Kasumi-1 (cell line): ENCODE measurements around the gene TNFSF13.

Experiments
- DNase-seq, 2 experiments: peaks; one replicate each; lab custom pipeline; 2025; lab: John Stamatoyannopoulos, UW

TNFSF13 gene, protein sequence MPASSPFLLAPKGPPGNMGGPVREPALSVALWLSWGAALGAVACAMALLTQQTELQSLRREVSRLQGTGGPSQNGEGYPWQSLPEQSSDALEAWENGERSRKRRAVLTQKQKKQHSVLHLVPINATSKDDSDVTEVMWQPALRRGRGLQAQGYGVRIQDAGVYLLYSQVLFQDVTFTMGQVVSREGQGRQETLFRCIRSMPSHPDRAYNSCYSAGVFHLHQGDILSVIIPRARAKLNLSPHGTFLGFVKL

DNA sequence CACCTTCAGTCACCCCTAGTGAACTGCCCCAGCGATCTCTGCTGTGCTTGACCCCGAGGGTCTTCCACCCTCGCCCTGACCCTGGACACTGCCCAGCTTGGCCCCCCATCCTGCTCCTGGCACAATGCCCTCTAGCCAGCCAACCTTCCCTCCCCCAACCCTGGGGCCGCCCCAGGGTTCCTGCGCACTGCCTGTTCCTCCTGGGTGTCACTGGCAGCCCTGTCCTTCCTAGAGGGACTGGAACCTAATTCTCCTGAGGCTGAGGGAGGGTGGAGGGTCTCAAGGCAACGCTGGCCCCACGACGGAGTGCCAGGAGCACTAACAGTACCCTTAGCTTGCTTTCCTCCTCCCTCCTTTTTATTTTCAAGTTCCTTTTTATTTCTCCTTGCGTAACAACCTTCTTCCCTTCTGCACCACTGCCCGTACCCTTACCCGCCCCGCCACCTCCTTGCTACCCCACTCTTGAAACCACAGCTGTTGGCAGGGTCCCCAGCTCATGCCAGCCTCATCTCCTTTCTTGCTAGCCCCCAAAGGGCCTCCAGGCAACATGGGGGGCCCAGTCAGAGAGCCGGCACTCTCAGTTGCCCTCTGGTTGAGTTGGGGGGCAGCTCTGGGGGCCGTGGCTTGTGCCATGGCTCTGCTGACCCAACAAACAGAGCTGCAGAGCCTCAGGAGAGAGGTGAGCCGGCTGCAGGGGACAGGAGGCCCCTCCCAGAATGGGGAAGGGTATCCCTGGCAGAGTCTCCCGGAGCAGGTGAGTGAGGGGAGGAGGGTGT is at the start of gene TNFSF13:
TSS of gene TNFSF13 (plus strand) at position 207 of the 776 bp plus-strand sequence. CDS start at position 497, 290 bp downstream.
- DNase-seq = peak; percentile 55 to 61

DNA sequence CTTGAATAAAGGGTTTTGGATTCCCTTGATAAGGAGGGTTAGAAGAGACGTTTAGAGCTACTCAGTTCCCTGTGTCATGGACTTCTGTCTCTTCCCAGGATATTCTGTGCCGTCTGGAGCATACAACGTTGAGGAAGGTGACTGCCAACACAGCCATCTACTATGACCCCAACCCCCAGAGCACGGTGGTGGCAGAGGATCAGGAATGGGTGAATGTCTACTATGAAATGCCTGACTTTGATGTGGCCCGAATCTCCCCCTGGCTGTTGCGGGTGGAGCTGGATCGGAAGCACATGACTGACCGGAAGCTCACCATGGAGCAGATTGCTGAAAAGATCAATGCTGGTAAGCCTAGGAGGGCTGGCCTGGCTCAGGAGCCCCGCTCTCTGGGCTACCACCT is 49.7 kb upstream of the TNFSF13 start:
- no peak for DNase-seq

DNA sequence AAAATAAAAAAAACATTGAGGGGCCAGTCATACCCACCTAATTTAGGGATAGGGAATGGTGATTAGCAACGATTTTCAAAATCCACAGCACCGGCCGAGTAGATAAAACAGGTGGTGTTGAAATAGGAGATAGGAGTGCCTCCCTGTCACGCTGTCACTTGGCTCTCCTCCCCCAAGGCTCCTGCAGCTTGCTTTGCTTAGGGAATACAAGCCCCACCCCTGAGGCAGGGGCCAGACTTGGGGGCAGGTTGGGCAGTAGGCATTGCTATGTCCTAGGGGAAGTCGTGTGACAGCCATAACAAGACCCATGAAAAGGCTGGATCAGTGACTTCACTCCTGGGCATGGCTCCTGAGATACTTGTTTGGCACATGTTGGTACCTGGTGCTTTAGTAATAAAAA is 48.6 kb upstream of the TNFSF13 start:
- no peak for DNase-seq

DNA sequence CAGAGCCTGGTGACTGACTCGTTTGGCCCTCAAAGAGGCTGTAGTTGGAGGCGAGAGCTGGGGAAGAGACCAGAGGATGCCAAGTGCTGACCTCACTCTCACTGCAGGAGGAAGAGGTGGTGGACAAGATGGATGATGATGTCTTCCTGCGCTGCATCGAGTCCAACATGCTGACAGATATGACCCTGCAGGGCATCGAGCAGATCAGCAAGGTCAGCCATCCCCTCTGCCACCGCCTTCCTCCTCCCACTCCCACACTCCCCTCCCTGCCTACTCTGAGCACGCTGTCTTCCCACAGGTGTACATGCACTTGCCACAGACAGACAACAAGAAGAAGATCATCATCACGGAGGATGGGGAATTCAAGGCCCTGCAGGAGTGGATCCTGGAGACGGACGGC is 47.4 kb upstream of the TNFSF13 start:
- DNase-seq = no peak

DNA sequence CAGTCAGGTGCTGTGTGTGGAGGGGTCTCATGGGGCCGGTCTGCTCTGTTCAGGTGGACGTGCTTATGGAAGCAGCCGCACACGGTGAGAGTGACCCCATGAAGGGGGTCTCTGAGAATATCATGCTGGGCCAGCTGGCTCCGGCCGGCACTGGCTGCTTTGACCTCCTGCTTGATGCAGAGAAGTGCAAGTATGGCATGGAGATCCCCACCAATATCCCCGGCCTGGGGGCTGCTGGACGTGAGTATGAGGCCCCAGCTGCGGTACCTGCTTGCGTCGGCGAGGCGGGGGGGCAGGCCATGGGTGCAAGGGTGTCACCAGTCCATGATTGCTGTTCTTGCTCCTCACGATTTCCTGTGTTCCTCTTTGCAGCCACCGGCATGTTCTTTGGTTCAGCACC is 46.4 kb upstream of the TNFSF13 start:
- DNase-seq = no peak

DNA sequence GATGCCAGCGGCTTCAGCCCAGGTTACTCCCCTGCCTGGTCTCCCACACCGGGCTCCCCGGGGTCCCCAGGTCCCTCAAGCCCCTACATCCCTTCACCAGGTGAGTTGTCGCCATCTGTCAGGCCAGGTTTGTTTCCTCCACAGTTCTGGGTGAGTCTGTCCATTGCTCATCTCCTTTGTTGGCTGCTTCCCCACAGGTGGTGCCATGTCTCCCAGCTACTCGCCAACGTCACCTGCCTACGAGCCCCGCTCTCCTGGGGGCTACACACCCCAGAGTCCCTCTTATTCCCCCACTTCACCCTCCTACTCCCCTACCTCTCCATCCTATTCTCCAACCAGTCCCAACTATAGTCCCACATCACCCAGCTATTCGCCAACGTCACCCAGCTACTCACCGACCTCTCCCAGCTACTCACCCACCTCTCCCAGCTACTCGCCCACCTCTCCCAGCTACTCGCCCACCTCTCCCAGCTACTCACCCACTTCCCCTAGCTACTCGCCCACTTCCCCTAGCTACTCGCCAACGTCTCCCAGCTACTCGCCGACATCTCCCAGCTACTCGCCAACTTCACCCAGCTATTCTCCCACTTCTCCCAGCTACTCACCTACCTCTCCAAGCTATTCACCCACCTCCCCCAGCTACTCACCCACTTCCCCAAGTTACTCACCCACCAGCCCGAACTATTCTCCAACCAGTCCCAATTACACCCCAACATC is 45.6 kb upstream of the TNFSF13 start:
- no peak for DNase-seq

DNA sequence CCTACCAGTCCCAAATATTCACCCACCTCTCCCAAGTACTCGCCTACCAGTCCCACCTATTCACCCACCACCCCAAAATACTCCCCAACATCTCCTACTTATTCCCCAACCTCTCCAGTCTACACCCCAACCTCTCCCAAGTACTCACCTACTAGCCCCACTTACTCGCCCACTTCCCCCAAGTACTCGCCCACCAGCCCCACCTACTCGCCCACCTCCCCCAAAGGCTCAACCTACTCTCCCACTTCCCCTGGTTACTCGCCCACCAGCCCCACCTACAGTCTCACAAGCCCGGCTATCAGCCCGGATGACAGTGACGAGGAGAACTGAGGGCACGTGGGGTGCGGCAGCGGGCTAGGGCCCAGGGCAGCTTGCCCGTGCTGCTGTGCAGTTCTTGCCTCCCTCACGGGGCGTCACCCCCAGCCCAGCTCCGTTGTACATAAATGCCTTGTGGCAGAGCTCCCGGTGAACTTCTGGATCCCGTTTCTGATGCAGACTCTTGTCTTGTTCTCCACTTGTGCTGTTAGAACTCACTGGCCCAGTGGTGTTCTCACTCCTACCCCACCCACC is 44.6 kb upstream of the TNFSF13 start:
- DNase-seq = no peak

DNA sequence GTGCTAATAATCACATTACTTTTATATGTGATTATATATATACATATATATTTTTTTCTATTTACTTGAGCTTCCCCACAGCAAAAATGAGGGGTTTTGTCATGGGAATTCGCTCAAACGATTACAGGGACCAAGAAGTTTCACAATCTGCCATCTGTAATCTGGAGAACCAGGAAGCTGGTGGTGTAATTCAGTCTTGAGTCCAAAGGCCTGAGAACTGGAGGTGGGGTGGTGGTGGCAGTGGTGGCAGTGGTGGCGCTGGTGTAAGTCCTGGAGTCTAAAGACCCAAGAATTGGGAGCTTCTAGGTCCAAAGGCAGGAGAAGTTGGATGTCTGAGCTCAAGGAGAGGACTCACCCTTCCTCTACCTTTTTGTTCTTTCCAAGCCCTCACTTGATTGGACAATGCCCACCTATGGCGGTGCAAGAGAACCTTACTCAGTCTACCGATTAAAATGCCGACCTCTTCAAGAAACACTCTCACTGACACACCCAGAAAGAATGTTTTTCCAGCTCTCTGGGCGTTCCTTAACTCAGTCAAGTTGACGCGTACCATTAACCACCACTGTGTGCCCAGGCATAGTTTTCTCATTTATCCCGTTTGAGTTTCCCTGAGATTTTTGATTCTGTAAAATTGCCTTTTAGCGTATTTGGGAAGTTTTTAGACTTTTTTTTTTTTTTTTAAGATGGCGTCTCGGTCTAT is 42.5 kb upstream of the TNFSF13 start:
- DNase-seq = no peak

DNA sequence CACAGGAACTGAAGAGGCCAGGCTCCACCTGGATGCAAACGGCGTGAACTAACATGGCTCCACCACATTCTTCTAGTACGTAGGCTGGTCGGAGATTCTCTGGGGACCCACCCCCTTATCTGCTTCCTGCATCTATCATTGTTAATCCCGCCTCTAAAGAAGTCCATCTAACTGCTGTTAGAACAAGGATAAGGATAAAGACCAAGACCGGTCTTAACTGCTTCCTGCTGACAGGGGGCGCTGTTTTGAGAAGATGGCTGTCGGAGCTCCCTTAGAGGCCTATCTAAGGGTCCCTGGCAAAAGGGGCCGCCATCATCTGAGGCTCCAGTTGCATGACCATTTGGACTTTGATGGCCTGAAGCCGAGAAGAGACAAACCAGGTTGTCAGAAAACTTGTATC is 35.5 kb upstream of the TNFSF13 start:
- DNase-seq = peak in 1 of 2 experiments; percentile 2

DNA sequence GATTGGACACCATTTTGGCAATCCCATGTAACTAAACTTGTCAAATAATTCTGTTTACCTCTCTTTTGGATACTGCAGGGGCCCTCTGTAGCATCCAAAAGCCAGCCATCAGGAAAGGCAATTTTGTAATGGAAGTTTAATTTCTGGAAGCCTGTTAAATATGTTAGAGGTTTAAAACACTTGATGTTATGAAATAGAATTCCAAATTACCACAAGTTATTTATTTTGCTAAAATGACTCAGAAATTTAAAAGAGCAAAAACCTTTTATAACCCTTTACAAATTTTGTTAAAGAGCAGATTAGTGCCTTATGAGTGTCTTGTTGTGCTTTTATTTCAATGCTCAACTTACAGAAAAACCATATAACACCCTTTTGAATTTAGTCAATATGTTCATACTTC is 29.7 kb upstream of the TNFSF13 start:
- no peak for DNase-seq

DNA sequence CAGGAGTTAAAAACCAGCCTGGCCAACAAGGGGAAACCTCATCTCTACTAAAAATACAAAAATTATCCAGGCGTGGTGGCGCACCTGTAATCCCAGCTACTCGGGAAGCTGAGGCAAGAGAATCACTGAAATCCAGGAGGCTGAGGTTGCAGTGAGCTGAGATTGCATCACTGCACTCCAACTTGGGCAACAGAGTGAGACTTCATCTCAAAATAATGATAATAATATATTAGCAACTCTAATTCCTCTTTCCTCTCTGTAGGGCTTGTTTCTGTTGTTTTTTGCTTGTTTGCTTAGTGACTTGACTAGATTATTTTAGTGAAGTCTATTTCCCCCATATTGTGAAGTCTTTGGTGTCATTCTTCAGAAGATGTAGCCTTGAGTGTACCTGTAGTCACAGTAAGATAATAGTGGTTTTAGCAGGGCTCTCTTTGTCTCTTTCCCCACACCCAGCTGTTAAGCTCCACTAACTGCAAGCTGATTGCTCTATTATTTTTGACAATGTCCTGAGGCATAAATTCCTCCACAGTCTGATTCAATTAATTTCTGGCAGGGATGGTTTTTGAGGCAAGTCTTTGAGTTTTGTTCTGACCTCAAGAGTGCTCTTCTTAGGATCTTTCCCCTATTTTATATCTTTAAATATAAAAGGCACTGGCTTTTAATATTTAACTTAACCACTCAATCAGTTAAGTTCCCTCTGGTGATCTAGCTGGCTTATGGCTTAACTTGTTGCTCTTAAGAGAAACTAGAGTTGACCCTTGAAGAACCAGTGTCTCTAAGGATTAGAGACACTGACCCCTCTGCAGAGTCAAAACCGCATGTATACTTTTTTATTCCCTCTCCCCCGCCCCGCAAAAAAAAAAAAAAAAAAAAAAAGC is 28.3 kb upstream of the TNFSF13 start:
- no peak for DNase-seq

DNA sequence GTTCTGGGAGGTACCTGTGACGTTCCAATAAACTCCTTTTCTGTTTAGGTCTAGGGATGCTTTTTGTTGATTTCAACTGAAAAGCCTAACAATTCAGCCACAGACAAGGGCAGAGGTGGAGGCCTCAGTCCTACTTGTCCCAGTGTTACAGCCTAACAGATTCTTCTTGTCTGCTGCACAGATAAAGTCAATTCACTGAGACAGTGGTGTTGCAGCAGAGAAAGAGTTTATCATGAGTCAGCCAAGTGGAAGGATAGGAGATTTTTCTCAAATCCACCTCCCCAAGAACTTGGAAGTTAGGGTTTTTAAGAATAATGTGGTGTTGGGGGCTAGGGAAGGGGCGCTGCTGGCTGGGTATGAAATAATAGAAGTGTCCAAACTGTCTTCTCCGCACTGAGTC is 20.5 kb upstream of the TNFSF13 start:
- DNase-seq = no peak

DNA sequence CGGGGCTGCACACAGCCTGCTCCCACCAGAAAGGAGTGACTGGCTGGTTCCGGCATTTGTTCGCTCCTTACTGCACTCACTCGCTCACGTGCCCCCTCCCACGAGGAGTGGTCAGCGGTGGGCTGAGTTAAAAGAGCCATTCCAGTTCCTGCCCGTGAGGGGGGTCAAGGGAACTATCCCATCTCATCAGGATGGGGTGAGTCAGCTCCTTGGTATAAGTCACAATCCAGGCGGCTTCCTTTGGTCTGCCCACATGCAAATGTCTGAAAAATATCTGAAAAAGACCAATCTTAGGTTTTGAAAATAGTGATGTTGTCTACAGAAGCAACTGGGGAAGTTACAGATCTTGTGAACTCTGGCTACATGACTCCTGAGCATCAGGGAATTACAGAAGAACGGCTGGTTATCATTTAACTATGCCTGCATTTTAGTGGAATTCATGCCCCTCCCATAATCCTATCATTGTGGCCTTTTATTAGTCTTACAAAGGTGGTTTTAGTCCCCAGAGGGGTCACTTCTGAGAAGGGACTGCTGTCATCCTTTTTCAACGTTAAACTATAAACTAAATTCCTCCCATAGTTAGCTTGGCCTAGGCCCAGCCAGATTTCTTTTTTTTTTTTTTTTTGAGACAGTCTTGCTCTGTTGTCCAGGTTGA is 19.5 kb upstream of the TNFSF13 start:
- DNase-seq = no peak

DNA sequence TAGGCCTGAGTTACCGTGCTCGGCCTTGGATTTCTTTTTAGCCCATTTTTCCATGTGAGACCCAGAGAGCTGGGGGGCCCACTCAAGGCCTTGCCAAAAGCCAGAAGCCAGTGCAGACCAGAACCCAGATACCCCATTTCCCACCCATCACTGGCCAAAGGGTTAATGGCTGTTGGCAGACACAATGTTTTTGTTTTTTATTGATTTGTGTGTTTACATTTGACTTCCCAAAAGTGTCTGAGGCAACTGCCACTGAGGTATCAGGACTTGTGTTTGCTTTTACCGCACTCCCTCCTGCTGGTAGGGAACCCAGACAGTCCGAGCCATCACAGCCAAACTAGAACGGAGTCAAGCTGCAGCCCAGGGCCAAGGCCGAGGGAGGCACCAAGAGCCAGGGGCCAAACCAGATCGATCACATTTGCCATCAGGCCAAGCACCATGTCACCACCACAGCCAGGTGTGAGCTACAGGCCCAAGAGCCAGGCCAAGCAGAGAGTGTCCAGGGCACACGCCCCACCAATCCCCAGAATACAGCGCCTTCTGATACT is 17.4 kb upstream of the TNFSF13 start:
- no peak for DNase-seq

DNA sequence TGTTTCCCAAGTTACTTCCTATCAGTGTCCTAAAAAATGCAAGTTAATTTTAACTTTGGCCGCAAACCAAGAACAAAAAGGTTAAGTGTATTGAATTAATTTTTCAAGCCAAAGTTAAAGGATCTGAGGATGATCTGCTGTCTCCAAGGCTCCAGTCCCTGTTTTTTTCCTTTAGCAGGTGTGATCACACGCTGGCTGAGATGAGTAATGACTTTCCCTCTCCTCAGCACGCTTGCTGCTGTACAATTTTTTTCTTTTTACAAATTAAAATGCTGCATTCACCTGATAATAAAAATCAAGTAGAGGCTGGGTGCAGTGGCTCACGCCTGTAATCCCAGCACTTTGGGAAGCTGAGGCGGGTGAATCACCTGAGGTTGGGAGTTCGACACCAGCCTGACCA is 13.6 kb upstream of the TNFSF13 start:
- DNase-seq = no peak

DNA sequence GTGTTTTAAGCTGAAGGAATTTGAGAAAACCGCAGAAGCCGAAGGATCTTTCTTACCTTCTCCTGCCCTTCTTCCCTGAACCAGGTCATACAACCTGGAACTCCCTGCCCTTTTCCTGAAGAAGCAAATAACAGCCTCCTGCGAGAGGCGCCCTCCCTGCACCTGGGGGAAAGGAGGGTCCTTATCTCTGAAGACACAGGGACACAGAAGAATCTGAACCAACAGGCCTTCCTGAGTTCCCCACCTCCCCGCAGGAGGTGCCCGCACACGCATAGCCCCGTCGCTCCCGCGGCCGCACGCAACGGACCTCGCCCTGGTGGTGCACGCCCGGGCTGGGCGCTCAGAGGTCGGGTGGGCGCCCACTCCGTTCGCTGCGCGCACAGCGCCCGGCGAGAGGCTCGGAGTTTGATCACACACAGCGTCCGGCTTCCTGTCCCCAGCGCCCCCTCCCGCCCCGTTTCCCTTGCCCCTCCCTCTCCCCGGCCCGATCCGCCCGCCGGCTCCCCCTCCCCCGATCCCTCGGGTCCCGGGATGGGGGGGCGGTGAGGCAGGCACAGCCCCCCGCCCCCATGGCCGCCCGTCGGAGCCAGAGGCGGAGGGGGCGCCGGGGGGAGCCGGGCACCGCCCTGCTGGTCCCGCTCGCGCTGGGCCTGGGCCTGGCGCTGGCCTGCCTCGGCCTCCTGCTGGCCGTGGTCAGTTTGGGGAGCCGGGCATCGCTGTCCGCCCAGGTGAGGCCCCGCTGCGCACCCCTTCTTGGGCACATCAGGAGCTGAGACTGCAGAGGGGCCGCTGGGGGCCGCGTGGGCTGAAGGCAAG is 9.8 kb upstream of the TNFSF13 start, which contains the start of gene TNFSF12:
TSS of gene TNFSF12 (plus strand) at position 474 of the 816 bp plus-strand sequence. CDS start at position 570, 96 bp downstream.
- DNase-seq = no peak

DNA sequence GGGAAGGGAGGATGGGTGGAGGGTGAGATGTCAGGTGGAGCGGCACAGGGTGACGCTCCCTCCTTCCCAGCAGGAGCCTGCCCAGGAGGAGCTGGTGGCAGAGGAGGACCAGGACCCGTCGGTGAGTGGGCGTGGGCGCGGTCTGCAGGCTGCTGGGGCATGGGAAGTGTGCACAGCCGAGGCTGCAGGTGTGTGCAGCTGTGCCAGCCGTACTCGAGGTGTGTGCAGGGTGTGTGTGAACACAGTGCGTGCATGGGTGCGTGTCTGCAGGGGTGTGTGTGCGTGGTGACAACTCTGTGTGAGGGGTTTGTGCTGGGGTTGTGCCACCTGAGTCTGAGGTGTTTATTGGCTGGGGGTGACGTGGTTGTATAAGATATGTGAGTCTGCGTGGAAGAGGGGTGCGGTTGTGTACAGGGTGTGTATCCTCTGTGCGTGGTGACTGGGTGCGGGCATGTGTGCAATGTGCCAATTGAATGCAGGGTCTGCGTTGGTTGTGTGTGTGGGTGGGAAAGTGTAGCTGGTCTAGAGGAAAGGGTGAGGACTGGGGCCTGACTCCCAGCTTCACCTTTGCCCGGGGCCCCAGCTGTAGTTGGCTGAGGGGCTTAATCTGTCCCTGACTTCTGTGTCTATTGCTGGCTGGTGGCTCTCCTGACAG is 9.0 kb upstream of the TNFSF13 start:
- no peak for DNase-seq

DNA sequence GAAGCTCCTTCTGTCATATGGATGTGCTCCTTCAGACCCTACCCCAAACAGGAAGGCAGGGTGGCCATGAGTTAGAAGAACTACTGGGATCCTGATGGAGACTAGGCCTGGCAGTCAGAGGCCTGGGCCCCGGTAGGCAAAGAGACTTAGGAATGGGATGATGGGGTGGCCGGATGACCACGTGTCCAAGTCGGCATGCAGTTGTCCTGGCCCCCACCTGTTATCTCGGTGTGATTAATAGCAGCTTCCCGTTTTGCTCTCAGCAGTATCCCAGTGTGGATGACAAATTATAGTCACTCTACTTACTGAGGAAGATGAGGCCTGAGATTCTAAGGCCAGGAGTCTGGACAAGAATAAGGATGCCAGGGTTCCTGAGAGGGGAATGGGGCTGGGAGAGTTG is 8.2 kb upstream of the TNFSF13 start:
- no peak for DNase-seq

DNA sequence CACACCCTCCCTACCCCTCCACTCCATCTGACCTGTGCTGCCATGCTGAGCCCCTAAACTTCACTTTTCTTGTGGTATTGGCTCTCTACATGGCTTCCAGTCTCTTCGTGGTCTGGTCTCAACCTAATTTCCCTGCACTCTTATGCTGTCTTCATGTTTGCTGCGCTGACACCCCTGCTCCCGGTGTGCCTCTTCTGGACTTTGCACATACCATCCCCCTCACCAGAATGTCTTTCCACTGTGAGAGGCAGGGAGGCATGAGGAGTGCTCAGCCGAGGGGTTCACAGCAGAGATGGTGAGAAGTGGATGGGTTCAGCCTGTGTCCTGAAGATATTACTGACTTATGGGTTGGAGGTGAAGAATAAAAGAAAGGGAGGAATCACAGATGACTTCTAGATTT is 7.2 kb upstream of the TNFSF13 start:
- no peak for DNase-seq
